Body of pancreas (tissue), 4 donors: Measurements from ENCODE around the gene FAM184B. TPM values are rescaled to one million over a fixed set of nuclear protein-coding genes. Genes with fewer than 3 reads are reported as not detected.

ENCODE experiments used
- ATAC-seq: fragments of 150-250 bp; one replicate; pipeline ENCODE4 v1.9.1; 2016
- DNase-seq, 4 donors: peaks; one replicate each; pipeline ENCODE4 v3.0.0-alpha.2; 2019
- H3K27ac ChIP-seq, 4 donors: fragments of 200-600 bp; sonication (generic); 1 replicate in 3 of 4; 2 replicates in 1 of 4; pipeline versions ENCODE4 v1.5.1 to v1.6.1; 2016 to 2019; ENCODE audit warnings: mild to moderate bottlenecking in 1 of 4, mixed read lengths in 1 of 4, moderate library complexity in 1 of 4
- H3K27me3 ChIP-seq, 2 donors: fragments of 200-600 bp; sonication (generic); one replicate each; pipeline ENCODE4 v1.6.0; 2016; ENCODE audit warnings: mild to moderate bottlenecking in 1 of 2
- H3K36me3 ChIP-seq, 2 donors: fragments of 200-600 bp; sonication (generic); replicated peaks in 1 of 2; 2 replicates each; pipeline ENCODE4 v1.5.1; 2016; ENCODE audit warnings: low read depth in 2 of 2; ENCODE audit not compliant: insufficient read depth in 1 of 2
- H3K4me1 ChIP-seq: fragments of 200-600 bp; sonication (generic); one replicate; pipeline ENCODE4 v1.6.0; 2016
- H3K4me3 ChIP-seq, 2 donors: fragments of 200-600 bp; sonication (generic); 1 replicate in 1 of 2; 2 replicates in 1 of 2; pipeline ENCODE4 v1.5.1; 2016 to 2019
- H3K9me3 ChIP-seq, 3 donors: fragments of 200-600 bp; sonication (generic); 1 replicate in 2 of 3; 2 replicates in 1 of 3; pipeline ENCODE4 v1.5.1; 2016
- POLR2A ChIP-seq, 3 donors: fragments of 450-650 bp; IDR thresholded peaks; one replicate each; pipeline ENCODE4 v1.6.1; 2016; ENCODE audit warnings: antibody characterized with exemption in 3 of 3, mild to moderate bottlenecking in 2 of 3
- WGBS, 2 donors: methylation state at CpG; one replicate each; pipeline ENCODE4 v1.1.5; 2017; 5-methylcytosine and 5-hydroxymethylcytosine counted together
- intact Hi-C: fragments of 100-400 bp; cut with DNase I; formaldehyde crosslinking; loops from one replicate; pipeline ENCODE4 v1.15.1; 2023
- total RNA-seq, 2 donors: library from RNA; depleted of rRNA; stranded (reverse); fragments of >200 nt; gene quantifications; one replicate each; pipeline ENCODE4 v1.1.0, GENCODE V29; 2016
- TF ChIP-seq, protein P1 (sequence below), 7 experiments: fragments of 450-650 bp in 4 of 7; fragments of 200-600 bp in 3 of 7; sonication (generic) in 3 of 7; IDR thresholded peaks; one replicate each; pipeline ENCODE4 v1.5.1; 2016 to 2019; ENCODE audit warnings: antibody characterized with exemption in 7 of 7

Gene FAM184B
- total RNA-seq, 2 donors from 2014 or later: not detected

DNA sequence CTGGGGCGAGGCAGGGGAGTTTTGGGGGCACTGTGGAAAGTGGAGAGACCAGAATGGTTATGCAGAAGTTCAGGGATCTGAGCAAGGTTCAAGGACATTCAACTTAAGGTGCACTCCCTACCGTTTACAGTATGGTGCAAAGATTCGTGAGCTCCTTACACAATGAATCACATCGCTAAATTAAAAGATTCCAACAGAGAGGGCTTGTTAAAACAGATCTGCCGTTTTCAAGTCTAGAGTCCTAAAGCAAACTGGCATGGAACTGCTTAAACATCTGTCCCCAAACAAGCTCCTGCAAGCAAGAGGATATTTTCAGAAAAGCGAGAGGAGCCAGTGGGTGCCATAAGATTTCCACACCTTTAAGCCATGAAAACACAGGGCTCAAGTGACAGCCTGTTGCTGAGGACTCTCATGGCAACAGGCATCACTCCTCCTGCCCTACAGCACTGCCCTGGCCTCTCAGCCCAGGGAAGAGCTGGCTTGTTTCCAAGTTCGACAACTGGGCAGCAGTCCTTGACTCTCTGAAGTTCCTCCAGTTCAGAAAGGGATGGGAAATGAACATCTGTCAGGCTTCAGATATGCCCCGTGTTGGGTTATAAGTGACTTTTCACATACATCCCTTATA, 10.0 kb downstream of the FAM184B start:
- intact Hi-C loops: no loop called here
- H3K27me3 ChIP-seq: no peaks in the 10 kb centered on the region
- WGBS, 2 donors: 44 to 52% methylated on average over 8 of the region's 8 CpGs
- no peaks in the 10 kb centered on the region for H3K9me3 ChIP-seq
- DNase-seq: no peak
- no peak for ATAC-seq
- no peak overlapping the region for H3K27ac ChIP-seq
- H3K4me1 ChIP-seq: no peaks in the 10 kb centered on the region
- no peak overlapping the region for H3K4me3 ChIP-seq
- H3K36me3 ChIP-seq: no peaks in the 10 kb centered on the region
- TF ChIP-seq, protein P1, sequence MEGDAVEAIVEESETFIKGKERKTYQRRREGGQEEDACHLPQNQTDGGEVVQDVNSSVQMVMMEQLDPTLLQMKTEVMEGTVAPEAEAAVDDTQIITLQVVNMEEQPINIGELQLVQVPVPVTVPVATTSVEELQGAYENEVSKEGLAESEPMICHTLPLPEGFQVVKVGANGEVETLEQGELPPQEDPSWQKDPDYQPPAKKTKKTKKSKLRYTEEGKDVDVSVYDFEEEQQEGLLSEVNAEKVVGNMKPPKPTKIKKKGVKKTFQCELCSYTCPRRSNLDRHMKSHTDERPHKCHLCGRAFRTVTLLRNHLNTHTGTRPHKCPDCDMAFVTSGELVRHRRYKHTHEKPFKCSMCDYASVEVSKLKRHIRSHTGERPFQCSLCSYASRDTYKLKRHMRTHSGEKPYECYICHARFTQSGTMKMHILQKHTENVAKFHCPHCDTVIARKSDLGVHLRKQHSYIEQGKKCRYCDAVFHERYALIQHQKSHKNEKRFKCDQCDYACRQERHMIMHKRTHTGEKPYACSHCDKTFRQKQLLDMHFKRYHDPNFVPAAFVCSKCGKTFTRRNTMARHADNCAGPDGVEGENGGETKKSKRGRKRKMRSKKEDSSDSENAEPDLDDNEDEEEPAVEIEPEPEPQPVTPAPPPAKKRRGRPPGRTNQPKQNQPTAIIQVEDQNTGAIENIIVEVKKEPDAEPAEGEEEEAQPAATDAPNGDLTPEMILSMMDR (IDR thresholded peaks at IDR 0.05): no peak
- no peak for TF ChIP-seq POLR2A (IDR thresholded peaks at IDR 0.05)

DNA sequence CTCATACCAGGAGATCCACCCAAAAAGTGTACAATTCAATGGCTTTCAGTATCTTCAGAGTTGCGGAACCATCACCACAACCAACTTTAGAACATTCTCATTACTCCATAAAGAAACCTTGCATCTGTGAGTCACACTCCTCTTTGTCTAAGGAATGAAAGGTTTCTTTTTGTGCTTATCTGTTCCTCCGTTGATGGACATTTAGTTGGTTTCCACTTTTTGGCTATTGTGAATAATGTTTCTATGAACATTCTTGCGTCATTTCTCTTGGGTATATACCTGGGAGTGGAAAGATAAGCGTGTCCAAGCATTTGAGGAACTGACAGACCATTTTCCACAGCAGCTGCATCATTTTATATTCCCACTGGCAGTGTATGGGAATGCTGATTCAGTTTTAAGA, 10.6 kb downstream of the FAM184B start:
- DNase-seq (no peak), ATAC-seq (no peak)
- no peaks in the 10 kb centered on the region for H3K9me3 ChIP-seq
- TF ChIP-seq POLR2A (IDR thresholded peaks at IDR 0.05): no peak
- TF ChIP-seq, protein P1 (IDR thresholded peaks at IDR 0.05): no peak
- H3K27me3 ChIP-seq: no peaks in the 10 kb centered on the region
- H3K27ac ChIP-seq: no peak overlapping the region
- 48 to 62% methylated on average over 4 of the region's 4 CpGs for WGBS, 2 donors
- no peak overlapping the region for H3K4me3 ChIP-seq
- H3K4me1 ChIP-seq: no peaks in the 10 kb centered on the region
- H3K36me3 ChIP-seq: no peaks in the 10 kb centered on the region
- intact Hi-C loops: no loop called here

DNA sequence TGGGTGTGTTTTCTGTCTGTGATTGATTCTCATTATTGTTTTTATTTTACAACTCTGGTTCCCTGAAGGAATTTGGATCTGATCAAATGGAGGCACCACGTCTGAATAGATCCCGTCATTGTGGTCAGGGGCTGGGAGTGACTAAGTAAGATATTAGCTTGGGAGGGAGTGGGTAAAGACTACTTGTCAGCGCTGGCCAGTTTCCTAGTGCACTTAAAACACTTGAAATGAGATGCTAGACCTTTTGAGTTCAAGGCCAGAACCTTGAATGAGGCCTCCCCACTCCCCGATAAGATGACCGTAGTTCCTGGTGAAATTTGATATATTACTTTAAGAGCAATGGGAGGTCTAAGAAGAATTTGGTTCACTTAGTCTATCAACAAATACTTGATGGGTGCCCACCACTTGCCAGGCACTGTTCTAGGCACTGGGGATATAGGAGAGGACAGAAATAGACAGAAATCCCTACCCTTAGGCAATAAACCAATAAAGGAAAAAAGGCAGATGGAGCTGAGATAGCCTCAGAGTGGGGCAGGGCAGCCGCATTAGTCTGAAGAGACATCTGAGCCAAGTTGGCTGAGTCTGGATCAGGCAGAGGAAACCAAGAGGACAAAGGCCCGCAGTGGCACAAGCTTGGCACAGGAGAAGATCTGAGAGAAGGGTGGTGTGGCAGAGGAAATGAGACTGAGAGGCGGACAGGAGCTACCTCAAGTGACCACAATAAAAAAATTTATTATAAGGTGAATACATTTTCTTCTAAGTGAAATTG, 11.8 kb downstream of the FAM184B start:
- ATAC-seq (no peak), DNase-seq (no peak)
- Histone ChIP-seq H3K36me3 (no peaks in the 10 kb centered on the region), H3K9me3 (no peaks in the 10 kb centered on the region), H3K27me3 (no peaks in the 10 kb centered on the region), H3K27ac (no peak overlapping the region), H3K4me3 (no peak overlapping the region), H3K4me1 (no peaks in the 10 kb centered on the region)
- no peak for TF ChIP-seq POLR2A (IDR thresholded peaks at IDR 0.05)
- TF ChIP-seq, protein P1 (IDR thresholded peaks at IDR 0.05): no peak
- 56 to 71% methylated on average over 8 of the region's 8 CpGs for WGBS, 2 donors
- intact Hi-C loops: no loop called here

- 82 to 92% methylated on average over 8 to 30 of the region's 33 CpGs for WGBS, 2 donors
- Histone ChIP-seq H3K9me3 (no peaks in the 10 kb centered on the region), H3K27me3 (no peaks in the 10 kb centered on the region), H3K36me3 (no peaks in the 10 kb centered on the region), H3K27ac (no peak overlapping the region), H3K4me3 (no peak overlapping the region), H3K4me1 (no peaks in the 10 kb centered on the region)
- no peak for TF ChIP-seq POLR2A (IDR thresholded peaks at IDR 0.05)
- TF ChIP-seq, protein P1 (IDR thresholded peaks at IDR 0.05): no peak
- intact Hi-C loops: no loop called here
- DNase-seq (no peak), ATAC-seq (no peak)
Measured at GRCh38 chr4:17766826-17767458, 14.5 kb downstream of the FAM184B start.
